HEK293 (cell line): ENCODE results near the gene ICAM1.

Experiments
- PBX3 ChIP-seq: sonication (generic); formaldehyde crosslinking; IDR thresholded peaks from 2 replicates; pipeline ENCODE4 v1.8.1; 2022; ENCODE audit warnings: mild to moderate bottlenecking, moderate library complexity, missing genetic modification reagents
- ZNF416 ChIP-seq: fragments of 450-650 bp; formaldehyde crosslinking; IDR thresholded peaks from 2 replicates; pipeline ENCODE4 v1.5.1; 2016; ENCODE audit warnings: missing biosample characterization, missing genetic modification characterization
- ZNF544 ChIP-seq: fragments of 450-650 bp; formaldehyde crosslinking; IDR thresholded peaks from 2 replicates; pipeline ENCODE4 v1.5.0; 2017; ENCODE audit warnings: missing biosample characterization, missing genetic modification characterization
- TF ChIP-seq, protein P1 (sequence below): fragments of 450-650 bp; formaldehyde crosslinking; IDR thresholded peaks from 2 replicates; pipeline ENCODE4 v1.5.1; 2016; ENCODE audit warnings: missing biosample characterization, missing genetic modification characterization

DNA sequence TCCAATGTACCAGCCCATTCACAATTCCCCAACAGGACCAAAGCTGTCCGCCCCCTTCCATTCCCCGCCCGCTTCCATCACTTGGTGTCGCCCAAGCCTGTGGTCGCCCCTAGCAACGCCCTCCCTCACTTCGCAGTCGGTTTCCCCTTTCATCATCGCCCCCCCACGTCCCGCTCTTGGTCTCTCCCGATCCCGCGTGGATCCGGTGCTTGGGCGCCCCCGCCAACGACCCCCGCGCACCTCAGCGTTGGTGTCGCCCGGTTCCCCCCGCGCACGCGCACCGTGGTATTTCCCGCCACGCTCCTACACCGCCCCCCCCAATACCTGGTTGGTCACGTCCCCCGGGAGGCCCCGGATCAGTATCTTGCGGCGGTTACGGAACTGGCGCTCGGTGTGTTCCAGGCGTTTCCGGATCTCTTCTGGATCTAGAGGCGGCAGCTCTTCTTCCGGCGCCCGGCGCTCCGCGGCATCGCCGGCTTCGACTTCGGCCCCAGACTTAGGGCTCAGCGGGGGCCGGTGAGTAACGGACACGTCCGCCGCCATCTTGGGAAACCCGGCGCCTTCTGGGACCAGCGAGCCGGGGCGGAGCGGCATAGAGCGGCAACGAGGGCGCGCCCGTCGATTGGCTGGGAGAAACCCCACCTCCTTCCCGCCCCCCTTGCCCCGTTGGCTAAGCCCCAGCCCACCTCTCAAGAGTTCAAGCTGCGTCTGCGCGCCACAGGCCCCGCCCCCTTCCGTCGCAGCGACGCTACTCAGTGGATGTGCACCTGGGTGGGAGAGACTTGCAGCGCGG is 62.2 kb downstream of the ICAM1 start, which contains the start of gene RAVER1:
- no peak for TF ChIP-seq ZNF416 (tag by site-specific recombination)
- TF ChIP-seq, protein P1, sequence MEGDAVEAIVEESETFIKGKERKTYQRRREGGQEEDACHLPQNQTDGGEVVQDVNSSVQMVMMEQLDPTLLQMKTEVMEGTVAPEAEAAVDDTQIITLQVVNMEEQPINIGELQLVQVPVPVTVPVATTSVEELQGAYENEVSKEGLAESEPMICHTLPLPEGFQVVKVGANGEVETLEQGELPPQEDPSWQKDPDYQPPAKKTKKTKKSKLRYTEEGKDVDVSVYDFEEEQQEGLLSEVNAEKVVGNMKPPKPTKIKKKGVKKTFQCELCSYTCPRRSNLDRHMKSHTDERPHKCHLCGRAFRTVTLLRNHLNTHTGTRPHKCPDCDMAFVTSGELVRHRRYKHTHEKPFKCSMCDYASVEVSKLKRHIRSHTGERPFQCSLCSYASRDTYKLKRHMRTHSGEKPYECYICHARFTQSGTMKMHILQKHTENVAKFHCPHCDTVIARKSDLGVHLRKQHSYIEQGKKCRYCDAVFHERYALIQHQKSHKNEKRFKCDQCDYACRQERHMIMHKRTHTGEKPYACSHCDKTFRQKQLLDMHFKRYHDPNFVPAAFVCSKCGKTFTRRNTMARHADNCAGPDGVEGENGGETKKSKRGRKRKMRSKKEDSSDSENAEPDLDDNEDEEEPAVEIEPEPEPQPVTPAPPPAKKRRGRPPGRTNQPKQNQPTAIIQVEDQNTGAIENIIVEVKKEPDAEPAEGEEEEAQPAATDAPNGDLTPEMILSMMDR (tag by site-specific recombination) = peak; percentile 92
- TF ChIP-seq ZNF544 = no peak
- TF ChIP-seq PBX3 = peak; percentile 46; the same call in 1 of the 2 replicates
